Measurements from ENCODE around the gene DNAH5. TPM values are rescaled to one million over a fixed set of nuclear protein-coding genes. Genes with fewer than 3 reads are reported as not detected.

DNAH5 gene
- total RNA-seq, 4 donors from 2014 or later = 1.3 to 3.4 (median 2.7) TPM

DNA sequence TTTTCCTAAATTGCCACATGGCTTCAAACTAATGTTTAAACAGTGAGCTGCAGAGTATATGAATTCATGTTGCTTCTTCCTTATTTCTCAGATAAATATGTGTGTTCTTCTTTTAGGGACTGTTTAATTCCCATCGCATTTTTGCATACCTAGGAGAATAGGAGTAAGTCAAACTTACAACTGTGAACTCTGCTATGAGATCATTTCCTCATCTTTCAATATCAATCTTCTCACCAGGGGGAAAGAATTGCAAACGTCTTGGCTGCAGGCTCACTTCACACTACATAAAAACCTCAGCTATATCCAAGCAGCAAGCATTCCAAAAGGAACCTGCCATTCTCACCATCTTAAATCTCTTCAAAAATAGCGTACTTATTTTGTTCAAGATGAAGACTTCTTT lies 271.0 kb downstream of the DNAH5 start:
- no peaks in the 10 kb centered on the region for H3K9me3 ChIP-seq
- no peak overlapping the region for H3K4me3 ChIP-seq (replicated peaks in 1 of 3)
- H3K27ac ChIP-seq = no peak overlapping the region
- no peaks in the 10 kb centered on the region for H3K4me1 ChIP-seq
- no peak for DNase-seq
- no peaks in the 10 kb centered on the region for H3K27me3 ChIP-seq
- intact Hi-C loops (cut with DNase I) = no loop called here
- 51 to 59% methylated on average over 3 of the region's 3 CpGs for WGBS, 2 donors
- no peaks in the 10 kb centered on the region for H3K36me3 ChIP-seq
- TF ChIP-seq POLR2A (IDR thresholded peaks at IDR 0.05) = no peak
- TF ChIP-seq, protein P1, sequence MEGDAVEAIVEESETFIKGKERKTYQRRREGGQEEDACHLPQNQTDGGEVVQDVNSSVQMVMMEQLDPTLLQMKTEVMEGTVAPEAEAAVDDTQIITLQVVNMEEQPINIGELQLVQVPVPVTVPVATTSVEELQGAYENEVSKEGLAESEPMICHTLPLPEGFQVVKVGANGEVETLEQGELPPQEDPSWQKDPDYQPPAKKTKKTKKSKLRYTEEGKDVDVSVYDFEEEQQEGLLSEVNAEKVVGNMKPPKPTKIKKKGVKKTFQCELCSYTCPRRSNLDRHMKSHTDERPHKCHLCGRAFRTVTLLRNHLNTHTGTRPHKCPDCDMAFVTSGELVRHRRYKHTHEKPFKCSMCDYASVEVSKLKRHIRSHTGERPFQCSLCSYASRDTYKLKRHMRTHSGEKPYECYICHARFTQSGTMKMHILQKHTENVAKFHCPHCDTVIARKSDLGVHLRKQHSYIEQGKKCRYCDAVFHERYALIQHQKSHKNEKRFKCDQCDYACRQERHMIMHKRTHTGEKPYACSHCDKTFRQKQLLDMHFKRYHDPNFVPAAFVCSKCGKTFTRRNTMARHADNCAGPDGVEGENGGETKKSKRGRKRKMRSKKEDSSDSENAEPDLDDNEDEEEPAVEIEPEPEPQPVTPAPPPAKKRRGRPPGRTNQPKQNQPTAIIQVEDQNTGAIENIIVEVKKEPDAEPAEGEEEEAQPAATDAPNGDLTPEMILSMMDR (IDR thresholded peaks at IDR 0.05) = no peak

DNA sequence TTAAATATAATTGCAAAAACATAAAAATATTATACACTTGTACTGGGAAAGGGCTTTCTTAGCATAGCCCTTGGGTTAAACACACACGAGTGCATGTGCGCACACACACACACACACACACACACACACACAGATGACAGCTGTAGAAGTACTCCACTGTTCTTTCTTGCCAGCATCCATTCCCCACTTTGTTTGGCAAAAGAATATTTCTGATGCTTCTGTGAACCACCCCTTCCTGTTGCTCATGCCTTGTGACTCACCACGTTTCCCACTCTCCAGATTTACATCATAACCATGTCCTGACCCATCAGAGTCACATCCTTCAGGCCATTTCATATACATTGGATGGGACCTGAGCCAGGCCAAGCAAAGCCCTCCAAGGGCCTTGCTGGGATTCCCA lies 280.1 kb downstream of the DNAH5 start:
- Histone ChIP-seq H3K27me3 (no peaks in the 10 kb centered on the region), H3K36me3 (no peaks in the 10 kb centered on the region), H3K4me3 (replicated peaks in 1 of 3) (no peak overlapping the region), H3K27ac (no peak overlapping the region), H3K4me1 (no peaks in the 10 kb centered on the region), H3K9me3 (no peaks in the 10 kb centered on the region)
- TF ChIP-seq POLR2A (IDR thresholded peaks at IDR 0.05) = no peak
- WGBS, 2 donors = 43 to 45% methylated on average over 3 of the region's 3 CpGs
- DNase-seq = no peak
- intact Hi-C loops (cut with DNase I) = no loop called here

DNA sequence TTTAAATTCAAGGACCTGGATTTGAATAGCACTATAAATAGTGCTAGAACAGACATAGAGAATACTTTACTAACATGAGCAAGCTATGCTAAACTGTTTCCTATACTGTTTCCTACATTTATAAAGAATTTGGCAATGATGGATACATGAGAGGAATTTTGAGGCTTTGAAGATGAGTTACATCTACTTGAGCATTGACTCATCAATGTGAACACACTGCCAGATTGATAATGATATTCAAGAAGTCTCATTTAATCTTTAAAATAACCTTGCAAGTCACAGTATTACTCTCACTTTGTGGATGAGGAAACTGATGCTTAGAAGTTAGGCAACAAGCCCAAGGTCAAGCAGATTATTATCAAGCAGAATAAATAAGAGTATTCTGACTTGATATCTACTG lies 281.9 kb downstream of the DNAH5 start:
- no peak overlapping the region for H3K27ac ChIP-seq
- H3K27me3 ChIP-seq = no peaks in the 10 kb centered on the region
- no peak for DNase-seq
- H3K36me3 ChIP-seq = no peaks in the 10 kb centered on the region
- intact Hi-C loops (cut with DNase I) = no loop called here
- no peak overlapping the region for H3K4me3 ChIP-seq (replicated peaks in 1 of 3)
- H3K4me1 ChIP-seq = no peaks in the 10 kb centered on the region
- H3K9me3 ChIP-seq = no peaks in the 10 kb centered on the region
- TF ChIP-seq, protein P1 (IDR thresholded peaks at IDR 0.05) = no peak
- TF ChIP-seq POLR2A (IDR thresholded peaks at IDR 0.05) = no peak

DNA sequence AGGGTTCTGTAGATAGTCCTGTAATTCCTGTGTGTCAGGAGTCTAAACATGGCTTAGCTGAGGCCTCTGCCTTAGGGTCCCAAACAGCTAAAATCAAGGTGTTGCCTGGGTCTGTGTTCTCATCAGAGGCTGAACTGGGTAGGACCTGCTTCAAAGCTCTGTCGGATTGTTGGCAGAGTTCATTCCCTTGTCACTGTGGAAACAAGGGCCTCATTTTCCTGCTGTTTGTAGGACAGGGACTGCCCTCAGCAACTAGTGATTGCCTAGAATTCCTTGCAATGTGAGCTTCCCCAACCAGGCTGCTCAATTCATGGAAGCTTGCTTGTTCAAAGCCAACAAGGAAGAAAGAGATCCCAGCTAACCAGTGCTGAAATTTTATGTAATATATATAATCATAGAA lies 283.2 kb downstream of the DNAH5 start:
- Histone ChIP-seq H3K4me3 (replicated peaks in 1 of 3) (no peak overlapping the region), H3K27ac (no peak overlapping the region), H3K27me3 (no peaks in the 10 kb centered on the region), H3K9me3 (no peaks in the 10 kb centered on the region), H3K36me3 (no peaks in the 10 kb centered on the region), H3K4me1 (no peaks in the 10 kb centered on the region)
- no peak for TF ChIP-seq POLR2A (IDR thresholded peaks at IDR 0.05)
- TF ChIP-seq, protein P1 (IDR thresholded peaks at IDR 0.05) = no peak
- intact Hi-C loops (cut with DNase I) = no loop called here
- 20 to 27% methylated on average over 1 of the region's 1 CpG for WGBS, 2 donors
- DNase-seq = no peak

DNA sequence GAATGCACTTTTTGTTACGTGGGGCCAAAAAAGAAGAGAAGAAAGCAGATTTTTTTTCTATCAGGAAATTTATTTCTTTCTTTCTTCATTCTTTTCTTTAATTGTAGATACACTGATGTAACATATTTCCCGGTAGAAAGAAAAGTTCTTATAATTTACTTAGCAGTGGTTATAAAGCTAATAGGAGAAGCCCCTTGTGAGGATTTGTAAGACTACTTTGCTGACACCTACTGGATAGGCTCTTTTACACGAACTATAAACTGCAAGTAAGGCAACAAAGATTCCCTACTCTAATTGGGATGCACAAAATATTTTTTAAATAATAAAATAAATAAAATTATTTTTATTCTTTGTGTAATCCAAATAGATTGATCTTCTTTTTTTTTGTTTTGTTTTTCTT lies 284.4 kb downstream of the DNAH5 start:
- intact Hi-C loops (cut with DNase I) = no loop called here
- no peak for DNase-seq
- H3K9me3 ChIP-seq = no peaks in the 10 kb centered on the region

More for the DNA sequence above, 284.4 kb downstream of the DNAH5 start:
- no peak overlapping the region for H3K27ac ChIP-seq
- H3K4me3 ChIP-seq (replicated peaks in 1 of 3) = no peak overlapping the region
- WGBS, 2 donors = 49 to 54% methylated on average over 3 of the region's 3 CpGs
- no peak for TF ChIP-seq POLR2A (IDR thresholded peaks at IDR 0.05)
- TF ChIP-seq, protein P1 (IDR thresholded peaks at IDR 0.05) = no peak
- H3K4me1 ChIP-seq = no peaks in the 10 kb centered on the region
- no peaks in the 10 kb centered on the region for H3K27me3 ChIP-seq
- H3K36me3 ChIP-seq = no peaks in the 10 kb centered on the region
